D721Med (cell line): ENCODE measurements around the gene ZFPL1.

Experiments
- DNase-seq: peaks from one replicate; pipeline ENCODE4 v3.0.0; 2011; ENCODE audit warnings: low spot score; ENCODE audit not compliant: insufficient read length
- FAIRE-seq: peaks from 2 replicates; lab custom pipeline; 2011; peaks lifted over from hg19 to GRCh38; lab: Jason Lieb, UNC
- TF ChIP-seq, protein P1 (sequence below): IDR thresholded peaks from 2 replicates; pipeline ENCODE4 v1.5.1; 2012; ENCODE audit warnings: mild to moderate bottlenecking, control low read depth; ENCODE audit not compliant: insufficient read depth; ENCODE audit errors: missing control alignments

Gene ZFPL1

DNA sequence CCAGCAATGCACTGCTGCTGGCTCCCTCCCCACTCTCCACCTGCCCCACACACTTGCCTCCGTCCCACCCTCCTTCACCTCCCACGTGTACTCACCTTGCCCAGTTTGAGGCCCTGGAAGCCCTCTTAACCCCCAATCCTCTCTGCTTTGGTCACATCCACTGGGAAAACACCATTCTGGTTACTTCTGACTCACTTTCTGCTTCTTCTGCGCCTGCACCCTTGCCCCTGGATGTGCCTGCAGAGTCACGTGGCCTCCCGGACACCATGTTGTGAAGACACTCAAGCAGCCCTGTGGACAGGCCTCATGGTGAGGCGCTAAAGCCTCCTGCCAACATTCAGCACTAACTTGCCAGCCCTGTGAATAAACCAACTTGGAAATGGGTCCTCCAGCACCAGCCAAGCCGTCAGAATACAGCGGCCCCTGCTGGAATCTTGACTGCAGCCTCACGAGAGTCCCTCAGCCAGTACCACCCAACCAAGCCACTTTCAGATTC is 23.1 kb upstream of the ZFPL1 start:
- TF ChIP-seq, protein P1, sequence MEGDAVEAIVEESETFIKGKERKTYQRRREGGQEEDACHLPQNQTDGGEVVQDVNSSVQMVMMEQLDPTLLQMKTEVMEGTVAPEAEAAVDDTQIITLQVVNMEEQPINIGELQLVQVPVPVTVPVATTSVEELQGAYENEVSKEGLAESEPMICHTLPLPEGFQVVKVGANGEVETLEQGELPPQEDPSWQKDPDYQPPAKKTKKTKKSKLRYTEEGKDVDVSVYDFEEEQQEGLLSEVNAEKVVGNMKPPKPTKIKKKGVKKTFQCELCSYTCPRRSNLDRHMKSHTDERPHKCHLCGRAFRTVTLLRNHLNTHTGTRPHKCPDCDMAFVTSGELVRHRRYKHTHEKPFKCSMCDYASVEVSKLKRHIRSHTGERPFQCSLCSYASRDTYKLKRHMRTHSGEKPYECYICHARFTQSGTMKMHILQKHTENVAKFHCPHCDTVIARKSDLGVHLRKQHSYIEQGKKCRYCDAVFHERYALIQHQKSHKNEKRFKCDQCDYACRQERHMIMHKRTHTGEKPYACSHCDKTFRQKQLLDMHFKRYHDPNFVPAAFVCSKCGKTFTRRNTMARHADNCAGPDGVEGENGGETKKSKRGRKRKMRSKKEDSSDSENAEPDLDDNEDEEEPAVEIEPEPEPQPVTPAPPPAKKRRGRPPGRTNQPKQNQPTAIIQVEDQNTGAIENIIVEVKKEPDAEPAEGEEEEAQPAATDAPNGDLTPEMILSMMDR = peak; percentile 49
- DNase-seq (no peak), FAIRE-seq (no peak)

DNA sequence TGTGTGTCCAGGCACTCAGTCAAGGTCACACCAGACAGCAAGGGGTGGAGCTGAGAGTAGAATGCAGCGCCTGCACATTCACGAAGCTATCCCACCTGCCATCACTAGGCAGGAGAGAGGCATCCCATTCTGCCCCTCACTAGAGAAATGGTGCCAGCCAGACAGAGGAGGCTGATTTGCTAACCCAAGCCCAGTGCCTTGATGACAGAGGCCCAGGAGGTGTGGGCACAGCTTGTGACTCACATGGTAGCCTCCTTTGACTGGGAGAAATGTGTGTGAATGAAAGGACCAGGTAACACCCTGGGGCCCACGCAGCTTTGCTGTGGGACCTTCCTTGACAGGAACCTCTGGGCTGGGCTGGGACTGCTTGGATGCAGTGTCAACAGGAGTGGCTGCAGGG is 20.5 kb upstream of the ZFPL1 start:
- FAIRE-seq (no peak), DNase-seq (no peak)
- TF ChIP-seq, protein P1 = no peak

DNA sequence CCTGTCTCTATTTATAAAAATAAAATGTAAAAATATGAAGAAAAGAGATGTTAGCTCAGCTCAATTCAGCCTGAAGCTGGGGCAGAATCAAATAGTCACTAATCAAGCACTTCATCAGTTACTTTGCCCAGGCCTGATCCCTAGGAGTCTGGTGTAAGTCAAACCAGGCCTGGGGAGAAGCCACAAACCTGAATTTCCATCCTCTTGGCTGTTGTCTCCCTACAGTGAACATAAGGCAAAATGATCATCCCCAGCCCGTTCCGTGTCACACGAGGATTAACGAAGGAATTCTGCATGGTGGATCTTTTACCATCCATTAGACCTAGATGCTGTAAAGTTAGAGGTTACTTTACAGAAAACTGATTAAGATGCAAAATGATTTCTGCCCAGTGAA is 19.2 kb upstream of the ZFPL1 start:
- TF ChIP-seq, protein P1 = no peak
- FAIRE-seq (no peak), DNase-seq (no peak)

DNA sequence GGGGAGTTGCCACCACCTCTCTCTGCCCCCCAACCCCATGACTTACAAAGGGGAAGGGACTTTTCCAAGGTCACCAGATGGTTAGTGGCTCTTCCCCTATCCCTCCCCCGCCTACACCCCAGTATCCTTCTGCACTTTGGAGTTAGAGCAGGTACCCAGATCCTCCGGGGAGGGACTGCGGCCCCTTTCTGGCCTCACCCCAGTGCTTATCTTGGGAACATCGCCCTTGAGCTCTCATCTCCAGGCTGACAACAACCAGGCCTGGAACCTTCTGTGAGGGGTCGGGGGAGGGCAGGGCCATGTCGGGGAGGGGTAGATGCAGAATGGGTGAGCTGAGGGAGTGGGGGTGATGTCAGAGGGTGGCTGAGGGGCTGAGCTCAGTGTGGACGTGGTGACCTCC is 18.2 kb upstream of the ZFPL1 start:
- FAIRE-seq (no peak), DNase-seq (no peak)
- TF ChIP-seq, protein P1 = no peak

DNA sequence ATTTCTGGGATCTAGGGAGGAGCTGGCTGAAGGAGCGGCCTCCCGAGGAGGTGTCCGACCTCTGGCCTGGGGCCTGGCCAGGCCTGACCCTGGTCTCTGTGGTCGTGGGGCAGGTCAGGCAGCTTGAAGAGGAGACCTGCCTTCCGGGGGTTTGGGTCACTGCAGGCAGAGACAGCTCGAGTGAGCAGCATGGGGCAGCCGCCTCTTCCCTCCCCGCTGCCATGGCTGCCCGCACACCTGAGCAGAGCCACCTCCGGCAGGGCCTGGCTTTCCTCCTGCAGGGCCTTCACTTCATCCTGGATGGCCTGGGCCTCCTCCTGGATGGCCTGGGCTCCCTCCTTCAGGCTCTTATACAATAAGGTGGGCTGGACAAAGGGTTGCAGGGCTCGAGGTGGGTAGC is 17.7 kb upstream of the ZFPL1 start:
- DNase-seq (no peak), FAIRE-seq (no peak)
- TF ChIP-seq, protein P1 = no peak

DNA sequence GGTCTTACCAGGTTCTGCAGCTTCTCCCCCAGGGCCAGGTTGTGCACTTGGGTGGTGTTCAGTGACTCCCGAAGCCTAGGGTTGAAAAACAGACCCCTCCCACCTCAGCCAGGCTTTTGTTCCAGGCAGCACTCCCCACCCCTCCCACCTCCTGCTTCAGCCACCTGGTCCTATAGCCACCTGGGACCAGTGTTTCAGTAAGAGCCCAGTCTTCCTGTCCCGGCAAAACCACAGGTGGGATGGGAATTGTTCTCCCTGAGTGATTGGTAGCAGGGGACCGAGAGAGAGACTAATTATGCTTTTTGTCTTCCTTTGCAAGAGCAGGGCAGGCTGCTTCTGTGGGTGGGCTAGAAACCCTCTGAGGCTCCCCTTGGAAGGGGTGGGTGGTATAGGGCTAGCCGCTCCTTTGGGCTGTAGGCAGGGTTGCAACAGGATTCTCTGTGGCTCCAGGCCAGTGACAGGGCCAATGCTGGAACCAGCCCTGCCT is 17.2 kb upstream of the ZFPL1 start:
- DNase-seq (no peak), FAIRE-seq (no peak)
- TF ChIP-seq, protein P1 = no peak

DNA sequence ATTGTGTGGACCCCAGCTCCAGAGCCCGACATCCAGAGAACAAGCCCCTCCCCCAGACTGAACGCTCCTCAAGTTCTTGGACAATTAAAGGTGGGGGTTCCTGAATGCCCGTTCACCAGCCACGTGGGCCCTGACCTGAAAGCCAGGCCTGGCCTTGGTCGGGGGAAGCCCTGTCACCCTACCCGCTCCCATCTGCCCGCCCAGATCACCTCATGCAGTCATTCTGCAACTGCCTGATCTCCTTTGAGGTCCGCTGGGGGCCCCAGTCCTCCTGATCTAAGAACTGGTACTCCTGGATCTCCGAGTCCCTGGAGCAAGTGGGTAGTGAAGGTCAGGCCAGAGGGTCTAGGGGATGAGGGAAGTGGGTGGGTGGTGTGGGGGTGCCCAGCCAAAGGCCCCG is 16.6 kb upstream of the ZFPL1 start:
- TF ChIP-seq, protein P1 = no peak
- no peak for DNase-seq
- no peak for FAIRE-seq
